Testis (tissue), 2 donors: ENCODE results near the gene BMP7.

Source experiments
- CTCF ChIP-seq, 3 experiments: fragments of 450-650 bp in 2 of 3; fragments of 200-600 bp in 1 of 3; sonication (generic) in 1 of 3; IDR thresholded peaks; one replicate each; pipeline ENCODE4 v1.5.1; 2016 to 2019; ENCODE audit warnings: antibody characterized with exemption in 3 of 3, mild to moderate bottlenecking in 2 of 3, moderate library complexity in 1 of 3
- POLR2A ChIP-seq: fragments of 450-650 bp; IDR thresholded peaks from one replicate; pipeline ENCODE4 v1.6.1; 2017; ENCODE audit warnings: antibody characterized with exemption, mild to moderate bottlenecking, moderate library complexity

DNA sequence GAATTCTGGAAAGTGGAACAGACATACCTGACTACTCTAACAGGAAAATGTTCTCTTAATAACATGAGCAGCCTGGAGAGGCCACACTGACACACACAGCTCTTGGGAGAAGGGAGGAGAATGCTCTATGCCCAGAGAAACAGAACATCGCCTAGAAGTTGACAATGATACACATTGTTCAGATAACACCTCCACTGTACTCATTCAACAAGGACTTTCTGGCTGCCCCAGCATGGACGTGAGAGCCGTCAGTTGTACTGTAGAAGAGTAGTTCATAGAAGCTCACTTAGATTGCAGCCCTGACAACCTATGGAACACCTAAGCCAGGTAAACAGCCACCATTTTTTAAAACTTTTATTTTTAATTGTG is 28.9 kb downstream of the BMP7 start:
- TF ChIP-seq CTCF (IDR thresholded peaks at IDR 0.05) (no peak), POLR2A (no peak)
